Caco-2 (cell line): ENCODE measurements around the gene CD160. TPM values are rescaled to one million over a fixed set of nuclear protein-coding genes. Genes with fewer than 3 reads are reported as not detected.

ENCODE experiments used
- BruUV-seq: library from RNA; stranded (reverse); fragments of 400-500 nt; replicated peaks from 2 replicates; lab custom pipeline; 2021; lab: Mats Ljungman, UMichigan
- CTCF ChIA-PET: fragments of 300-600 bp; sonication (Branson Sonifier 250); formaldehyde crosslinking; loops from one replicate; lab custom pipeline; 2022; ENCODE audit warnings: antibody characterized with exemption; lab: Charles Lee
- POLR2A ChIA-PET: fragments of 300-600 bp; sonication (Branson Sonifier 250); formaldehyde crosslinking; loops from one replicate; lab custom pipeline; 2022; ENCODE audit warnings: antibody characterized with exemption; lab: Charles Lee
- DNase-seq, 2 experiments: peaks; one replicate each; pipeline versions ENCODE4 v3.0.0 to v3.0.0-alpha.2; 2020 to 2022
- H3K27me3 ChIP-seq: replicated peaks from 2 replicates; pipeline ENCODE4 v1.6.0; 2011; ENCODE audit warnings: low read length; ENCODE audit not compliant: control insufficient read depth, insufficient read depth
- H3K36me3 ChIP-seq: 2 replicates; pipeline ENCODE4 v1.5.1; 2011; ENCODE audit warnings: low read length; ENCODE audit not compliant: control insufficient read depth, insufficient read depth
- H3K4me1 ChIP-seq: fragments of 250-450 bp; sonication (Bioruptor Pico); 2 replicates; pipeline ENCODE4 v1.5.1; 2020; ENCODE audit warnings: mild to moderate bottlenecking
- H3K4me3 ChIP-seq: 2 replicates; pipeline ENCODE4 v1.5.1; 2011; ENCODE audit warnings: low read depth, mild to moderate bottlenecking, control low read depth, low read length
- H3K9me3 ChIP-seq: fragments of 250-450 bp; sonication (Bioruptor Pico); 2 replicates; pipeline ENCODE4 v1.5.1; 2020; ENCODE audit warnings: mild to moderate bottlenecking, moderate library complexity
- H3K27ac Mint-ChIP-seq: one replicate; pipeline ENCODE4 v1.8.0; 2022; ENCODE audit warnings: mixed read lengths; ENCODE audit not compliant: unreplicated experiment
- H3K27me3 Mint-ChIP-seq: one replicate; pipeline ENCODE4 v1.8.0; 2022; ENCODE audit warnings: mixed read lengths; ENCODE audit not compliant: insufficient read depth, unreplicated experiment
- H3K36me3 Mint-ChIP-seq: one replicate; pipeline ENCODE4 v1.8.0; 2022; ENCODE audit warnings: mild to moderate bottlenecking, mixed read lengths; ENCODE audit not compliant: insufficient read depth, unreplicated experiment
- H3K4me1 Mint-ChIP-seq: one replicate; pipeline ENCODE4 v1.8.0; 2022; ENCODE audit warnings: low read depth, mixed read lengths; ENCODE audit not compliant: unreplicated experiment
- H3K4me3 Mint-ChIP-seq: one replicate; pipeline ENCODE4 v1.8.0; 2022; ENCODE audit warnings: mild to moderate bottlenecking, moderate library complexity, mixed read lengths; ENCODE audit not compliant: unreplicated experiment
- H3K9me3 Mint-ChIP-seq: one replicate; pipeline ENCODE4 v1.8.0; 2022; ENCODE audit warnings: mixed read lengths; ENCODE audit not compliant: unreplicated experiment
- intact Hi-C: fragments of 100-400 bp; cut with micrococcal nuclease; formaldehyde crosslinking; loops from one replicate; pipeline ENCODE4 v1.10.0; 2022; ENCODE audit not compliant: unreplicated experiment
- total RNA-seq: library from RNA; stranded (reverse); gene quantifications from 2 replicates; pipeline ENCODE4 v1.2.3, GENCODE V29; 2022
- TF ChIP-seq, protein P1 (sequence below), 2 experiments: fragments of 200-600 bp in 1 of 2; IDR thresholded peaks; 1 replicate in 1 of 2; 2 replicates in 1 of 2; pipeline versions ENCODE4 v1.5.1 to v1.8.0; 2011 to 2022; ENCODE audit warnings: antibody characterized with exemption in 1 of 2, control low read depth in 1 of 2, inconsistent platforms in 1 of 2, low read depth in 1 of 2, low read length in 1 of 2, mild to moderate bottlenecking in 1 of 2, moderate library complexity in 1 of 2; ENCODE audit not compliant: insufficient read depth in 1 of 2, severe bottlenecking in 1 of 2, unreplicated experiment in 1 of 2

The CD160 gene
- total RNA-seq, 1 experiment from 2014 or later: 0.20 TPM

GRCh38 chr1:145690587-145691558 is 28.4 kb upstream of the CD160 start:
- TF ChIP-seq, protein P1, sequence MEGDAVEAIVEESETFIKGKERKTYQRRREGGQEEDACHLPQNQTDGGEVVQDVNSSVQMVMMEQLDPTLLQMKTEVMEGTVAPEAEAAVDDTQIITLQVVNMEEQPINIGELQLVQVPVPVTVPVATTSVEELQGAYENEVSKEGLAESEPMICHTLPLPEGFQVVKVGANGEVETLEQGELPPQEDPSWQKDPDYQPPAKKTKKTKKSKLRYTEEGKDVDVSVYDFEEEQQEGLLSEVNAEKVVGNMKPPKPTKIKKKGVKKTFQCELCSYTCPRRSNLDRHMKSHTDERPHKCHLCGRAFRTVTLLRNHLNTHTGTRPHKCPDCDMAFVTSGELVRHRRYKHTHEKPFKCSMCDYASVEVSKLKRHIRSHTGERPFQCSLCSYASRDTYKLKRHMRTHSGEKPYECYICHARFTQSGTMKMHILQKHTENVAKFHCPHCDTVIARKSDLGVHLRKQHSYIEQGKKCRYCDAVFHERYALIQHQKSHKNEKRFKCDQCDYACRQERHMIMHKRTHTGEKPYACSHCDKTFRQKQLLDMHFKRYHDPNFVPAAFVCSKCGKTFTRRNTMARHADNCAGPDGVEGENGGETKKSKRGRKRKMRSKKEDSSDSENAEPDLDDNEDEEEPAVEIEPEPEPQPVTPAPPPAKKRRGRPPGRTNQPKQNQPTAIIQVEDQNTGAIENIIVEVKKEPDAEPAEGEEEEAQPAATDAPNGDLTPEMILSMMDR (IDR thresholded peaks at IDR 0.05; ENCODE audit: insufficient read depth in 1 of 2, low read depth in 1 of 2, low read length in 1 of 2, severe bottlenecking in 1 of 2, unreplicated experiment in 1 of 2): no peak
- BruUV-seq: TSS peak; percentile 18
- no peak for DNase-seq
- Mint-ChIP-seq H3K27ac (no peak overlapping the region), H3K27me3 (no peaks in the 10 kb centered on the region), H3K4me3 (no peak overlapping the region), H3K4me1 (no peaks in the 10 kb centered on the region), H3K9me3 (no peaks in the 10 kb centered on the region), H3K36me3 (peaks cover 78% of the 10 kb centered on the region)
- Histone ChIP-seq H3K4me1 (peaks cover 4% of the 10 kb centered on the region; the same call in 1 of the 2 replicates), H3K9me3 (no peaks in the 10 kb centered on the region), H3K27me3 (no peaks in the 10 kb centered on the region), H3K4me3 (no peak overlapping the region), H3K36me3 (peaks cover 4% of the 10 kb centered on the region)
- intact Hi-C loops: no loop called here
- ChIA-PET POLR2A (no interaction called here), CTCF (no interaction called here)

GRCh38 chr1:145692785-145693443 is 26.4 kb upstream of the CD160 start:
- H3K4me3 Mint-ChIP-seq: no peak overlapping the region
- CTCF ChIA-PET: no interaction called here
- POLR2A ChIA-PET: interaction anchor here (0.5 to 0.6 kb wide), 2 partner anchors 35 to 228 kb away, joined by 3 to 4 read pairs; no protein-coding TSS in a partner anchor

More at GRCh38 chr1:145692785-145693443, 26.4 kb upstream of the CD160 start:
- TF ChIP-seq, protein P1 (IDR thresholded peaks at IDR 0.05; ENCODE audit: insufficient read depth in 1 of 2, low read depth in 1 of 2, low read length in 1 of 2, severe bottlenecking in 1 of 2, unreplicated experiment in 1 of 2): no peak
- no TSS peak for BruUV-seq
- Histone ChIP-seq H3K4me3 (no peak overlapping the region), H3K36me3 (peaks cover 3% of the 10 kb centered on the region), H3K9me3 (no peaks in the 10 kb centered on the region), H3K27me3 (no peaks in the 10 kb centered on the region), H3K4me1 (peaks cover 4% of the 10 kb centered on the region; the same call in 1 of the 2 replicates)
- intact Hi-C loops: no loop called here
- Mint-ChIP-seq H3K9me3 (no peaks in the 10 kb centered on the region), H3K4me1 (peaks cover 11% of the 10 kb centered on the region), H3K27ac (peak overlapping the region; percentile 39), H3K27me3 (no peaks in the 10 kb centered on the region), H3K36me3 (peaks cover 85% of the 10 kb centered on the region)
- DNase-seq: no peak
